Stimulated activated CD4-positive, alpha-beta T cell treated with anti-CD3 and anti-CD28 coated beads, Interleukin-1b, Interleukin-23, amount 100 ng/mL, for 48 hours (primary cell): Measurements from ENCODE around the gene CEP83.

Source experiments
- DNase-seq: peaks from one replicate; pipeline ENCODE4 v3.0.0-alpha.2; 2020

The CEP83 gene

DNA sequence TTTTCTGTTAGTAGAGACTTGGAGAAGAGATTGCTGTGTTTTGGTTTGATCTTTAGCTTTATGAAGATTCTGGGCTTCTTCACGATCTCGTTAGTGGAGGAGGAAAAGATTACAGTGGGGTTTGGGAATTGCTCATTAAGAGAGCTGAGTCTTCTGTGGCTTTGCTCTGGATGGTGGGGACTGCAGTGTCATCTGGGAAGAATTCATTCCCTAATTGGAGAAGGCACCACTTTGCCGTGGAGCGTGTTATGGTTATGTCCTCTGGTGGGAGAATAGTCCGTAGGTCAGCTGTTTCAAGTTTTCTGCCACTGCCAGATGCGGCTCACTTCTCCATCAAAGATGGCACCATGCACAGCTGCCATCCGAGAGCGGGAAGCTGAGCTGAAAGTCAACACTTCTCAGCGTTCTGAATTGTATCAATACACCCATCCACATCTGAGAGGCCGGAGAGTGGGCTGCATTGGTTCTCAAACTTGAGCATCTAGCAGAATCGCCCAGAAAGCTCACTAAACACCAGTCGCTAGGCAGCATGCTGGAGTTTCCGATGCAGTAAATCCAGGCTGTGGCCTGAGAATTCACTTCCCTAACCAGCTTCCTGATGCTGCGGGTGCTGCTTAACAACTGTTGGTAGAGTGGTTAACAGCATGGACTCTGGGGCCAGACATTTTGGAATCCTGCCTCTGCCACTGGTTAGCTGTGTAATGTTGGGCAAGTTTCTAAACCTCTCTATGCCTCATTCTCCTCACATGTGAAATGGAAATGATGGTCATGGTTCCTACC lies 193.5 kb downstream of the CEP83 start:
- no peak for DNase-seq

- no peak for DNase-seq
Measured at GRCh38 chr12:94265539-94265938, 194.1 kb downstream of the CEP83 start.

DNA sequence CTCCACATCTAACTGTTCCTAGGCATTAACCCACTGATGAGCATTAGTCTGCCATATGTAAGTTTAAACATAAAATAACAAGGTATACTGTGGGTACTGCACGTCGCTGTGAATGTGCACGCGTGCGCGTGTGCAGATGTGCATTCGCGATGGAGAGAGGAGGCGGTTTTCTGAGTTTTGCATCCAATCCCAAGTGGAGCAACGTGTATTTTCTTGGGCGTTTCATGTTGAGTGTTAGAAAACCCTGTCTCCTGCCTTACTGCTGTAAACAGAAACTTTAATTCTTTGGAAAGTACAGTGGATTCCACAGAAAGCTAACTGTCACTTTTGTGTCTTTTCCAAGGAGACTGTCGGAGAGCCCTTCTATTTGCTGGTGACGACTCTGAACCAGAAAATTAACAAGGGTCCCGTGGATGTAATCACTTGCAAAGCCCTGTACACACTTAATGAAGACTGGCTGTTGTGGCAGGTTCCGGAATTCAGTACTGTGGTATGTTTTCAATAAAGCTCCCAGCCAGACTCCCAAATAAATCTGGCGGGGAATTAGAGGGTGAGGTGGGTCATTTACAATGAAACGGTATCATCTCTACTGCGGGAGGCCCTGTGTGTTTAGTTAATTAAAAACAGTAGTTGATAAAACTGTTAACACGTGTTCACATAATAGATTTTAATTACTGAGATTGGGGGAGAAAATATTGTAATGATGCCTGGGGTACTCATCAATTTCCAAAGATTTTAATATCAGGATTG lies 194.8 kb downstream of the CEP83 start:
- DNase-seq = no peak

DNA sequence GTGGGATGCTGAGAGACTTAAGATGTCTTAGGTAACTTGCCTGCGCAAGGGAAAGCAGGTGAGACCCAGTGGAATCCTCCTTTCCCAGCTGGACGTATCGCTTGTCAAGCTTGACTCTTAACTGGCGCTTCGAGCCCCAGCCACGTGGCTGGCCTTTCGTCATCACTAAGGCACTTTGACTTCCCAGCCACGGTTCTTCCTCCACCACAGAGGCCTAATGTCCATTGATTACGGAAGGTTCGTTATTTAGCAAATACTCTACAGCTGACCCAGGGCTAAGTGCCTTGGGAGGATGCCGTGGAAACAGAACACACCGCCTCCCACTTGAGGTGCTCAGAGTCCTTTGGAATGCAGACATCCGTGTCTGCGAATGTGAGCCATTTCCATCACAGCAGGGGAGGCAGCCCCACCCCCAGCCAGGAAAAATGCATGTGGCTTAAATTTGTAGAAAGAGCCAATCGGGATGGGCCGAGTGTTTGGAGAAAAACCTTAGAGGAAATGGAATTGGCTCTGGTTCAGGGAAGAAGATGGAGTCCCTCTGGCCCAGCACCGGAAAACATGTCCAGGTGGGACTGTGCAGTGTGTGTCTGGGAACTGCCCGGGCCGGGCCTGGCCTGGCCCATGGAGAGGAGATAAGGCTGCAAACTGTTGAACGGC lies 195.6 kb downstream of the CEP83 start:
- no peak for DNase-seq

DNA sequence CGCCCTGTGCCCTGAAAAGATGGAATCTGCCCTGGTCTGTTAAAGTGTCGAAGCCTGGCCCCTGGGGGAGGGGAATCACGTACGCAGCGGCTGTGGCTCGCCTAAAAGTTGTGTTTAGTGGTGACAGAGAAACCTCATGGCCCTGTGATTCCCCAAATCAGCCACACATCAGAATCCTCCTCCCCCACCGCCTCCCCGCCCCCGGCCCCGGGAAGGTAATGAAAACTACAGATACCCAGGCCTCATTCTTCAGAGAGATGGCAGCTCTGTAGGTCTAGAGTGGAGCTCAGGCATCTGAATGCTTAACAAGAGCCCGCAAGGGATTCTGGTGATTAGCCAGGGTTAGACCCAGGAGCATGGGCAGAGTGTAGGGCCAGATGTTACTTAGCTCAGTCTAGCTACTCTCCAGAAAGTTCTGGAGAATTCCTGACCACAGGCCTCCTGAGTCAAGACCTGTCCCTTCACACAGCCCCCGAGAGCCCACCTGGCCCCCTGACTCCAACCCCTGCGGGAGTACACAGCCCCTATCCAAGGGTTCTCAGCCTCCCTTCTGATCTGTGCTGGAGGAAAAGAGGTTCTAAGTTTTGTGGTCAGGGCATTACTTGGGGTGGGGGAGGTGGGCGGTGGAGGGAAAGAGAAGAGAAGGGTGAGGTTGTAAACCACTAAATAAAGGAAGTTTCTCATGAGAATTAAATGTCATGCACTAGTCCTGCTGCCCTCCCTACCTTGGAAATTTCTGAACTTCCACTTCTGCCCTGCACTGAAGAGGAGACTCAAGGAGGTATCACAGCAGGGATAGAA lies 196.5 kb downstream of the CEP83 start:
- DNase-seq = peak; percentile 73

DNA sequence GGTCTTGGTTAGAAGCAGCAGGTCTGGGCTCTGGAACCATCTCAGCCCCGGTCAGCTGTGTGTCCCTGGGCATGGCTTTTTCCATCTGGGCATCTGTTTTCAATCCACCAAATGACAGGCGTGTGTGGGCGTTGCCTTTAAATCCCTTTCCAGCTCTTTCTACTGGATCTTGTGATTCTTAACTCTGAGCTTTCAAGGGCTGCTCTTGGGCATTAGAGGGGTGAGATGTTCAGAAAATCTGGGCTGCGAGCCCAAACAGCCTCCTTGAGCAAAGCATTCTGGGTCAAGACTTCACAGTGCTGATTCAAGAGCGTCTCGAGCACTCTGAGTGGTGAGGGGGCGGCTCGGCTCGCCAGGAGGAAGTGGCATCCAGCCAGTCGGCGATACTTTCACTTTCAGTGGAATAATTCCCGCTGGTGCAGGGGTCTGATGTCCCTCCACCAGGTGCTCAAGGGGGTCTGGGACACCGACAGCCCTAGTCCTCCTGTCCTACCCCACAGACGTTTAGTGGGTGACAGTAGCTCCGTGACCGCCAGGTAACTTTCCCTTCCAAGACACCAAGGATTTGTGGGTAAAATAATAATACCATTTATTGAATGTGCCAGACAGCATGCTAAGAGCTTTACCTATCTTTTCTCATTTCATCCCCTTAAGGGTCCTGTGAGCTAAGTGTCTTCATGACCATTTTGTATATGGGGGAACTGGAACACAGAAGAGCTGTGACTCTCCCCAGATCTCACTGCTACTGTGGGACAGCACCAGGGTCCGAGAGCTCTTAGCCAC lies 197.2 kb downstream of the CEP83 start:
- peak; percentile 75 for DNase-seq

- DNase-seq = no peak
Measured at GRCh38 chr12:94261786-94262185, 197.9 kb downstream of the CEP83 start.

DNA sequence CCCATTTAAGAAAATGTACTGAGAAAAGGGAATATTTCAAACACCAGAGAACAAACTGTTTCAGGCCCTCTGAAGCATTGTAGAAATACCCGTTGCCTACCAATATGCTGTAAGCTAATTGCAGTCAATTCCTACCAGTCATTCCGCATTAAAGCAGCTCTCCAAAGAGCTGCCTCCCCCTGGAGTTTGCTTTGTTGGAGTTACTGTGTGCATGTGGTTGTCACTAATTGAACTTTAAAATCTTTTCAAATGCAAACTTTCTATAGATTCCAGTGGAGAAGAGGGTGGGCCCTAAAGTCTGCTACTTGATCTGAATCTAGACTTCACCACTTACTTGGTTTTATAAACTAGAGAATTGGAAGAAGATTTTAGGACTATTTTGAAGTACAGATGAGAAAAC lies 198.5 kb downstream of the CEP83 start:
- DNase-seq = no peak

DNA sequence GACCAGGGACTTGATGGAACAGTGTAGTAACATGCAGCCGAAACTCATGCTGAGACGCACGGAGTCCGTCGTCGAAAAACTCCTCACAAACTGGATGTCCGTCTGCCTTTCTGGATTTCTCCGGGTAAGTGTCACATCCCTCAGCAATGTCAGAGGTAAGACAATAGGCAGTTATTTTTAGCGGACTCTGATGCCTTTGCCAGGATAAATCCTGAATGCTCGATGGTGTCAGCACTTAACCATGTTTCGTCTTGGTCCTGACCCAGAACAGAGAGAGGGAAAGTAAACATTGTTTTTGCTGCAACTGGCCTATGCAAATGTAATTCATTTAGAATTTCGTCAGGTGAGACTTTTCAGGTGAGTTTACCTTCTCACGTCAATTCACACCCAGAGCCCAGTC lies 198.9 kb downstream of the CEP83 start:
- no peak for DNase-seq

GRCh38 chr12:94260017-94260416 lies 199.7 kb downstream of the CEP83 start:
- DNase-seq = no peak

- DNase-seq = no peak
Measured at GRCh38 chr12:94258593-94258992, 201.1 kb downstream of the CEP83 start.
